ENCODE data around the gene PUS10.
"Not testable (repeated sequence)": the region's sequence is repeated elsewhere in the genome, so short reads cannot be mapped to it uniquely, and the experiment has no call there.

GRCh38 chr2:61012303-61012702 is 5.8 kb downstream of the PUS10 start:
- TF ChIP-seq POLR2A, POLR2AphosphoS5, CTCF (IDR thresholded peaks at IDR 0.05): not testable (repeated sequence)
